ENCODE results near the gene ZNF587B. TPM values are rescaled to one million over a fixed set of nuclear protein-coding genes. Genes with fewer than 3 reads are reported as not detected.
"Not testable (repeated sequence)": the region's sequence is repeated elsewhere in the genome, so short reads cannot be mapped to it uniquely, and the experiment has no call there.

The ZNF587B gene
- total and polyA plus RNA-seq, 10 of the 15 experiments (the other 5 are each of a cell fraction or from before 2014, with no cell fraction given): 4.1 to 33.9 (median 15.2) TPM

- TF ChIP-seq, protein P1, sequence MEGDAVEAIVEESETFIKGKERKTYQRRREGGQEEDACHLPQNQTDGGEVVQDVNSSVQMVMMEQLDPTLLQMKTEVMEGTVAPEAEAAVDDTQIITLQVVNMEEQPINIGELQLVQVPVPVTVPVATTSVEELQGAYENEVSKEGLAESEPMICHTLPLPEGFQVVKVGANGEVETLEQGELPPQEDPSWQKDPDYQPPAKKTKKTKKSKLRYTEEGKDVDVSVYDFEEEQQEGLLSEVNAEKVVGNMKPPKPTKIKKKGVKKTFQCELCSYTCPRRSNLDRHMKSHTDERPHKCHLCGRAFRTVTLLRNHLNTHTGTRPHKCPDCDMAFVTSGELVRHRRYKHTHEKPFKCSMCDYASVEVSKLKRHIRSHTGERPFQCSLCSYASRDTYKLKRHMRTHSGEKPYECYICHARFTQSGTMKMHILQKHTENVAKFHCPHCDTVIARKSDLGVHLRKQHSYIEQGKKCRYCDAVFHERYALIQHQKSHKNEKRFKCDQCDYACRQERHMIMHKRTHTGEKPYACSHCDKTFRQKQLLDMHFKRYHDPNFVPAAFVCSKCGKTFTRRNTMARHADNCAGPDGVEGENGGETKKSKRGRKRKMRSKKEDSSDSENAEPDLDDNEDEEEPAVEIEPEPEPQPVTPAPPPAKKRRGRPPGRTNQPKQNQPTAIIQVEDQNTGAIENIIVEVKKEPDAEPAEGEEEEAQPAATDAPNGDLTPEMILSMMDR (IDR thresholded peaks at IDR 0.05 in 2 of 3, conservative IDR thresholded peaks at IDR 0.05 in 1 of 3; ENCODE audit: control insufficient read depth in 2 of 3, extremely low read depth in 1 of 3, insufficient read depth in 1 of 3, low read depth in 3 of 3, low read length in 3 of 3): peak; percentile 13 to 35 (median 17); a peak in 3 of 6 replicates
- TF ChIP-seq HCFC1 (IDR thresholded peaks at IDR 0.05; ENCODE audit: low read length) (peak; percentile 85), GATAD2B (conservative IDR thresholded peaks at IDR 0.05; ENCODE audit: low read depth) (no peak), PML (IDR thresholded peaks at IDR 0.05; ENCODE audit: low read length) (0 out of 2 replicates have a peak, but pooled peaks have one; percentile 51)
- TF ChIP-seq, protein P2, sequence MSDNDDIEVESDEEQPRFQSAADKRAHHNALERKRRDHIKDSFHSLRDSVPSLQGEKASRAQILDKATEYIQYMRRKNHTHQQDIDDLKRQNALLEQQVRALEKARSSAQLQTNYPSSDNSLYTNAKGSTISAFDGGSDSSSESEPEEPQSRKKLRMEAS (IDR thresholded peaks at IDR 0.05; ENCODE audit: low read depth, low read length): peak; percentile 53
These were observed 58.6 kb downstream of the ZNF587B start, which contains the start of gene ZNF814 (continued) for GRCh38 chr19:57888560-57889231.

- RAD21 ChIA-PET (ENCODE audit: unreplicated experiment); POLR2A ChIA-PET; ATAC-seq; intact Hi-C loops (cut with micrococcal nuclease; ENCODE audit: unreplicated experiment); FAIRE-seq; H3K4me2 ChIP-seq (ENCODE audit: control insufficient read depth, insufficient read depth); H3K4me3 ChIP-seq; H3K9me3 ChIP-seq (replicated peaks; ENCODE audit: control insufficient read depth, insufficient read depth, low read length); H3K27me3 ChIP-seq (replicated peaks in 1 of 2; ENCODE audit: control insufficient read depth in 2 of 2, insufficient read depth in 2 of 2, low read length in 1 of 2); DNase-seq (ENCODE audit: low read depth, low spot score); H4K20me1 ChIP-seq (ENCODE audit: control insufficient read depth, insufficient read depth); H3K9ac ChIP-seq (ENCODE audit: control insufficient read depth, insufficient read depth, low read length); BruUV-seq (replicated peaks); H3K4me1 ChIP-seq (ENCODE audit: control insufficient read depth, insufficient read depth, low read length); CTCF ChIA-PET; H2AFZ ChIP-seq (ENCODE audit: control insufficient read depth, low read depth, low read length); H3K36me3 ChIP-seq (ENCODE audit: control insufficient read depth in 2 of 2, insufficient read depth in 2 of 2, low read length in 1 of 2); H3K27ac ChIP-seq (ENCODE audit: control insufficient read depth, insufficient read depth); in situ Hi-C loops (cut with MboI): not testable (repeated sequence)
- WGBS (ENCODE audit: insufficient coverage, insufficient replicate concordance, low lambda C conversion rate, missing lambda C conversion rate): 95% methylated on average over 3 of the region's 3 CpGs
- SMC1A ChIA-PET (ENCODE audit: uncharacterized antibody, unreplicated experiment): interaction anchor here (0.9 kb wide), 1 partner anchor 153 kb away, joined by 3 read pairs; no protein-coding TSS in a partner anchor
- peaks cover 24% of the 10 kb centered on the region for H3K79me2 ChIP-seq (ENCODE audit: control insufficient read depth, insufficient read depth, low read length)
These were observed 60.6 kb downstream of the ZNF587B start for GRCh38 chr19:57890706-57891105.

Other genes starting within 250 kb of the ZNF587B start
Only the 7 nearest of the 20 such genes appear.
- gene ZNF671, start 102.7 kb upstream of the ZNF587B start, total RNA-seq (2014; rRNA removed): 7.7 and 8.5 TPM in 2 replicates
- gene ZNF671, start 102.7 kb upstream of the ZNF587B start, total RNA-seq (2014; rRNA removed; fragmentation: Illumina TruSeq; extraction: Trizol): 8.3 and 8.9 TPM in 2 replicates
- gene ZNF671, start 102.7 kb upstream of the ZNF587B start, total RNA-seq (2021): 7.0 and 7.9 TPM in 2 replicates
- 11.6 and 11.9 TPM in 2 replicates for gene ZNF671, start 102.7 kb upstream of the ZNF587B start, polyA plus RNA-seq (2011; rRNA removed)
- 7.1 and 8.6 TPM in 2 replicates for gene ZNF671, start 102.7 kb upstream of the ZNF587B start, polyA plus RNA-seq (2014; fragmentation: Illumina TruSeq; extraction: Trizol)
- 1 to 10 TPM; 2.6 to 2.8 TPM for gene ZNF671, start 102.7 kb upstream of the ZNF587B start, polyA plus RNA-seq (2014; fragmentation: Nextera tagmentation; extraction: Ambion mirVana)
- gene ZNF671, start 102.7 kb upstream of the ZNF587B start, polyA plus RNA-seq (2014; rRNA removed): 6.2 and 6.5 TPM in 2 replicates
- 1 to 10 TPM; 9.3 to 9.5 TPM for gene ZNF671, start 102.7 kb upstream of the ZNF587B start, polyA plus RNA-seq (2016; fragmentation: Nextera tagmentation; extraction: Ambion mirVana)
- 13.7 and 14.5 TPM in 2 replicates for gene ZNF776, start 83.5 kb upstream of the ZNF587B start, total RNA-seq (2014; rRNA removed)
- gene ZNF776, start 83.5 kb upstream of the ZNF587B start, total RNA-seq (2014; rRNA removed; fragmentation: Illumina TruSeq; extraction: Trizol): 15.0 and 16.3 TPM in 2 replicates
- 10.3 and 11.3 TPM in 2 replicates for gene ZNF776, start 83.5 kb upstream of the ZNF587B start, total RNA-seq (2021)
- 14.0 and 15.7 TPM in 2 replicates for gene ZNF776, start 83.5 kb upstream of the ZNF587B start, polyA plus RNA-seq (2011; rRNA removed)
- gene ZNF776, start 83.5 kb upstream of the ZNF587B start, polyA plus RNA-seq (2014; fragmentation: Illumina TruSeq; extraction: Trizol): 11.5 and 12.2 TPM in 2 replicates
- gene ZNF776, start 83.5 kb upstream of the ZNF587B start, polyA plus RNA-seq (2014; fragmentation: Nextera tagmentation; extraction: Ambion mirVana): 1 to 10 TPM; 1.9 to 3.1 TPM
- 12.6 and 13.1 TPM in 2 replicates for gene ZNF776, start 83.5 kb upstream of the ZNF587B start, polyA plus RNA-seq (2014; rRNA removed)
- gene ZNF776, start 83.5 kb upstream of the ZNF587B start, polyA plus RNA-seq (2016; fragmentation: Nextera tagmentation; extraction: Ambion mirVana): 1 to 10 TPM; 7.4 to 8.2 TPM
- gene ZNF586, start 60.6 kb upstream of the ZNF587B start, total RNA-seq (2014; rRNA removed): 20.6 and 24.2 TPM in 2 replicates
- 22.6 and 24.2 TPM in 2 replicates for gene ZNF586, start 60.6 kb upstream of the ZNF587B start, total RNA-seq (2014; rRNA removed; fragmentation: Illumina TruSeq; extraction: Trizol)
- gene ZNF586, start 60.6 kb upstream of the ZNF587B start, total RNA-seq (2021): 16.5 and 19.7 TPM in 2 replicates
- 18.4 and 25.4 TPM in 2 replicates for gene ZNF586, start 60.6 kb upstream of the ZNF587B start, polyA plus RNA-seq (2011; rRNA removed)
- gene ZNF586, start 60.6 kb upstream of the ZNF587B start, polyA plus RNA-seq (2014; fragmentation: Illumina TruSeq; extraction: Trizol): 16.3 and 18.7 TPM in 2 replicates
- gene ZNF586, start 60.6 kb upstream of the ZNF587B start, polyA plus RNA-seq (2014; fragmentation: Nextera tagmentation; extraction: Ambion mirVana): 1 to 10 TPM; 3.9 to 5.7 TPM
- gene ZNF586, start 60.6 kb upstream of the ZNF587B start, polyA plus RNA-seq (2014; rRNA removed): 13.2 and 13.8 TPM in 2 replicates
- gene ZNF586, start 60.6 kb upstream of the ZNF587B start, polyA plus RNA-seq (2016; fragmentation: Nextera tagmentation; extraction: Ambion mirVana): 10 to 100 TPM; 13.6 to 13.8 TPM
- gene ZNF552, start 15.4 kb upstream of the ZNF587B start, total RNA-seq (2014; rRNA removed): 9.9 and 12.4 TPM in 2 replicates
- 13.3 and 14.8 TPM in 2 replicates for gene ZNF552, start 15.4 kb upstream of the ZNF587B start, total RNA-seq (2014; rRNA removed; fragmentation: Illumina TruSeq; extraction: Trizol)
- gene ZNF552, start 15.4 kb upstream of the ZNF587B start, total RNA-seq (2021): 6.3 and 7.7 TPM in 2 replicates
- 8.8 and 9.9 TPM in 2 replicates for gene ZNF552, start 15.4 kb upstream of the ZNF587B start, polyA plus RNA-seq (2011; rRNA removed)
- gene ZNF552, start 15.4 kb upstream of the ZNF587B start, polyA plus RNA-seq (2014; fragmentation: Illumina TruSeq; extraction: Trizol): 10.8 and 10.9 TPM in 2 replicates
- 1 to 10 TPM; 3.6 to 5.4 TPM for gene ZNF552, start 15.4 kb upstream of the ZNF587B start, polyA plus RNA-seq (2014; fragmentation: Nextera tagmentation; extraction: Ambion mirVana)
- gene ZNF552, start 15.4 kb upstream of the ZNF587B start, polyA plus RNA-seq (2014; rRNA removed): 7.1 and 7.5 TPM in 2 replicates
- gene ZNF552, start 15.4 kb upstream of the ZNF587B start, polyA plus RNA-seq (2016; fragmentation: Nextera tagmentation; extraction: Ambion mirVana): 1 to 10 TPM; 6.0 to 8.2 TPM
- 13.1 and 15.2 TPM in 2 replicates for gene ZNF587, start 19.6 kb downstream of the ZNF587B start, total RNA-seq (2014; rRNA removed)
- 23.4 and 23.8 TPM in 2 replicates for gene ZNF587, start 19.6 kb downstream of the ZNF587B start, total RNA-seq (2014; rRNA removed; fragmentation: Illumina TruSeq; extraction: Trizol)
- 20.2 and 27.8 TPM in 2 replicates for gene ZNF587, start 19.6 kb downstream of the ZNF587B start, total RNA-seq (2021)
- gene ZNF587, start 19.6 kb downstream of the ZNF587B start, polyA plus RNA-seq (2011; rRNA removed): 20.1 and 22.2 TPM in 2 replicates
- 16.4 and 17.7 TPM in 2 replicates for gene ZNF587, start 19.6 kb downstream of the ZNF587B start, polyA plus RNA-seq (2014; fragmentation: Illumina TruSeq; extraction: Trizol)
- 1 to 10 TPM; 1.9 to 2.6 TPM for gene ZNF587, start 19.6 kb downstream of the ZNF587B start, polyA plus RNA-seq (2014; fragmentation: Nextera tagmentation; extraction: Ambion mirVana)
- gene ZNF587, start 19.6 kb downstream of the ZNF587B start, polyA plus RNA-seq (2014; rRNA removed): 14.0 and 15.0 TPM in 2 replicates
- gene ZNF587, start 19.6 kb downstream of the ZNF587B start, polyA plus RNA-seq (2016; fragmentation: Nextera tagmentation; extraction: Ambion mirVana): 1 to 10 TPM; 6.7 to 8.5 TPM
- gene ZNF814, start 58.7 kb downstream of the ZNF587B start, total RNA-seq (2014; rRNA removed): 20.7 and 25.4 TPM in 2 replicates
- 22.1 and 23.3 TPM in 2 replicates for gene ZNF814, start 58.7 kb downstream of the ZNF587B start, total RNA-seq (2014; rRNA removed; fragmentation: Illumina TruSeq; extraction: Trizol)
- 16.5 and 20.6 TPM in 2 replicates for gene ZNF814, start 58.7 kb downstream of the ZNF587B start, total RNA-seq (2021)
- 29.2 and 31.0 TPM in 2 replicates for gene ZNF814, start 58.7 kb downstream of the ZNF587B start, polyA plus RNA-seq (2011; rRNA removed)
- 10.9 and 14.4 TPM in 2 replicates for gene ZNF814, start 58.7 kb downstream of the ZNF587B start, polyA plus RNA-seq (2014; fragmentation: Illumina TruSeq; extraction: Trizol)
- gene ZNF814, start 58.7 kb downstream of the ZNF587B start, polyA plus RNA-seq (2014; fragmentation: Nextera tagmentation; extraction: Ambion mirVana): 10 to 100 TPM; 22.4 to 23.5 TPM
- gene ZNF814, start 58.7 kb downstream of the ZNF587B start, polyA plus RNA-seq (2014; rRNA removed): 12.4 and 16.2 TPM in 2 replicates
- gene ZNF814, start 58.7 kb downstream of the ZNF587B start, polyA plus RNA-seq (2016; fragmentation: Nextera tagmentation; extraction: Ambion mirVana): 10 to 100 TPM; 21.4 to 21.8 TPM
- gene ZNF417, start 86.3 kb downstream of the ZNF587B start, total RNA-seq (2014; rRNA removed): 11.2 and 12.7 TPM in 2 replicates
- gene ZNF417, start 86.3 kb downstream of the ZNF587B start, total RNA-seq (2014; rRNA removed; fragmentation: Illumina TruSeq; extraction: Trizol): 12.0 and 12.3 TPM in 2 replicates
- 11.5 and 11.9 TPM in 2 replicates for gene ZNF417, start 86.3 kb downstream of the ZNF587B start, total RNA-seq (2021)
- gene ZNF417, start 86.3 kb downstream of the ZNF587B start, polyA plus RNA-seq (2011; rRNA removed): 13.6 and 17.0 TPM in 2 replicates
- gene ZNF417, start 86.3 kb downstream of the ZNF587B start, polyA plus RNA-seq (2014; fragmentation: Illumina TruSeq; extraction: Trizol): 6.2 and 7.3 TPM in 2 replicates
- 1 to 10 TPM; 1.3 to 1.6 TPM for gene ZNF417, start 86.3 kb downstream of the ZNF587B start, polyA plus RNA-seq (2014; fragmentation: Nextera tagmentation; extraction: Ambion mirVana)
- 5.5 and 7.3 TPM in 2 replicates for gene ZNF417, start 86.3 kb downstream of the ZNF587B start, polyA plus RNA-seq (2014; rRNA removed)
- 1 to 10 TPM; 4.8 to 5.6 TPM for gene ZNF417, start 86.3 kb downstream of the ZNF587B start, polyA plus RNA-seq (2016; fragmentation: Nextera tagmentation; extraction: Ambion mirVana)

Measured in GM12878 (cell line).